GM08714 (cell line): ENCODE data around the gene IGSF8.

ENCODE experiments used
- H3K4me3 ChIP-seq: fragments of 200-500 bp; sonication (Bioruptor generic); 2 replicates; pipeline ENCODE4 v1.5.1; 2014; ENCODE audit warnings: mild to moderate bottlenecking, low read length, inconsistent platforms
- ZNF274 ChIP-seq: IDR thresholded peaks from 2 replicates; pipeline ENCODE4 v1.6.1; 2012; ENCODE audit warnings: mild to moderate bottlenecking, low read depth, low read length

The IGSF8 gene

DNA sequence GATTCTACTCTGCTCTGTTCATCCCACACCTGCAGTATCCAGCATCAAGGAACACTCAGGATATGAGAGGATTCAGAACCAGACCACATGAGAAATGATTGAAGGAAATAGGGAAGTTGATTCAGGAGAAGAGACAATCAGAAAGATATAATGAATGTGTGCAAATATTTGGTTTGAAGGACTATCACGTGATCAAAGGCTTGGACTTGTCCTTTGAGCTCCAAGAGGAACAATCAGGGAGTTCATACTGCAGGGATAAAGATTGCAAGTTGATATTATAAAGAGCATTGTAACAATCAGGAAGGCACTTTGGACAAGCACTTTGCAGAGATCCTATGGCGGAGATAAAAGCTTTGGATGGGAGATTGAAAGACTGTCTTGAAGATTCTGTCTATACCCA is 52.8 kb downstream of the IGSF8 start:
- TF ChIP-seq ZNF274 = no peak
- H3K4me3 ChIP-seq = no peak overlapping the region

DNA sequence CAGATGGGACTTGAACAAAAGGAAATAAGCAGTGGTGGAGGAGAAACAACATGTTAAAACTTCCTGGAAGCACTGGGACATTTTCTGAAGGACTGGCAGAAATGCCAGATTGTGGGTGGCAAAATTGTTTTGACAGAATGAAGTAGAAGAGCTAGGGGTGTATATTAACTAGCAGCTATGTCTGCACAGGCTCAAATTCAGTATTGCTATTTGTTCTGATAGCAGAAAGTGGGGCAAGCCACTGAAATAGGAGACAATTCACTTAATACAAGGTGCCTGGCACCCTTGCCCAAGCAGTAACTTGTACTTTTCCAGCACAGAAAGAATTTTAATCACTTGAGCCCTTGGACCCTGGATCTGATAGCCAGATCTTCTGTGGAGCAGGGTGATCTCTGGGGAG is 54.9 kb downstream of the IGSF8 start:
- no peak for TF ChIP-seq ZNF274
- H3K4me3 ChIP-seq = no peak overlapping the region
